HG03571 (cell line): ENCODE measurements around the gene CNTNAP5.

ENCODE experiments used
- ATAC-seq: cut with Tn5 transposase; IDR thresholded peaks from one replicate; pipeline ENCODE4 v1.9.1; 2021; ENCODE audit not compliant: unreplicated experiment

Gene CNTNAP5

DNA sequence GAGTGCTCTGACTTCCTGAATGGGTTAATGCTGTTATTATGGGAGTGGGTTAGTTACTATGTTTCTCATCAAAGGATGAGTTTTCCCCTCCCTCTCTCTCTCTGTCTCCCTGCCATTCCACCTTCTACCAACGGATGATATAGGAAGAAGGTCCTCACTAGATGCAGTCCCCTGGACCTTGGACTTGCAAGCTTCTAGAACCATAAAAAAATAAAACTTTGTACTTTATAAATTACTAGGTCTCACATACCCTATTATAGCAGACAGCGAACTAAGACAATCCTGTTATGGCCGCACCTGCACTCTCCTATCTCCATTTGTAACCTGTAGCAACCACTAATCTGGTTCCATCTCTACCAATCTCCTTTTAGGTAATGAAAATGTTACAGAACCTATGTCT is 564.9 kb downstream of the CNTNAP5 start:
- no peak for ATAC-seq

DNA sequence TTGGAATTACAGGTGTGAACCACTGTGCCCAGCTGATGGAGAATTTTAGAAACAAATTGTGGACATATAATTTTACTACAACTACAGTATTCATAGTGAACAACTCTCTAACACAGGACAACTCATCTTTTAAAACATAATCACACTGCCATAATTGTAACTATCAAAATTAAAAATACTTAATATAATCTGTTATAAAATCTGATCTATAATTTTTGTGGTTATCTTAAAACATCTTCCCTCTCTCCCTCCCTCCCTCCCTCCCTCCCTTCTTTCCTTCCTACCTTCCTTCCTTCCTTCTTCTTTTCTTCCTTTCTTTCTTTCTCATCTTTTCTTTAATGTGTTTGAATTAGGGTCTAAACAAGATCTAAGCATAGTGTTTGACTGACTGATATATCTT is 577.7 kb downstream of the CNTNAP5 start:
- ATAC-seq: no peak

- no peak for ATAC-seq
Observed at GRCh38 chr2:124604940-124605339, 579.9 kb downstream of the CNTNAP5 start.

DNA sequence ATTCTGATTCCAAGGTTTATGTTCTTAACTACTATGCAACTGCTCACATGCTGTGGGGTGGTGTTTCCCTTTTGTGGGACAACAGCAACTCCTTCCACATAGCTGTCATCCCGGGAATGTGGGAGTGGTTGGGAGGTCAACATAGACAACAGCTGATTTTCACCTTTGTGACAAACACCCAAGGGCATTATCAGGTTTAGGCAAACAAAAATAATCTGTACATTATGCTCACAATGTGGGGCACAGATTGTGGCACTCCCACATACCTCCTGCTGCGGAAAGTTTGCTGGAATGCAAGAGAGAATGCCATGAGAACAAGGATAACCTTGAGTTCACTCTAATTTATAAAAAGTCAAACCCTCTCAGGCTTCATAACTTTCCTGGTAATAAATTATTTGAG is 582.6 kb downstream of the CNTNAP5 start:
- no peak for ATAC-seq

GRCh38 chr2:124609667-124610066 is 584.6 kb downstream of the CNTNAP5 start:
- no peak for ATAC-seq

GRCh38 chr2:124610141-124610540 is 585.1 kb downstream of the CNTNAP5 start:
- no peak for ATAC-seq

DNA sequence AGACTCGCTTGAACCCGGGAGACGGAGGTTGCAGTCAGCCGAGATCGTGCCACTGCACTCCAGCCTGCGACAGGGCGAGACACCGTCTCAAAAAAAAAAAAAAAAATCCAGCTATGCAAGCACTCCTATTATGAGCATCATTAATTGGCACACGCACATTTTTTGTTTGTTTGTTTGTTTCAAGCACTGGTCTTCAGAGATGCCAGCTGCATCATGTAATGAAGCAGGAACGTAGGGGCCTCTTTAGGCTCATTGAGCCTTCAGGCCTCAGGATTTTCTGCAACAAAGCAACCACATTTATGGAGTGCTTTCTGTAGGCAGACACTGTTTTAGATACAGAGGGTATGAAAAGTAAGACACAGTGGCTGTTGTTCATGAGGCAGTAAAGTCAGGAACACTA is 585.8 kb downstream of the CNTNAP5 start:
- no peak for ATAC-seq

DNA sequence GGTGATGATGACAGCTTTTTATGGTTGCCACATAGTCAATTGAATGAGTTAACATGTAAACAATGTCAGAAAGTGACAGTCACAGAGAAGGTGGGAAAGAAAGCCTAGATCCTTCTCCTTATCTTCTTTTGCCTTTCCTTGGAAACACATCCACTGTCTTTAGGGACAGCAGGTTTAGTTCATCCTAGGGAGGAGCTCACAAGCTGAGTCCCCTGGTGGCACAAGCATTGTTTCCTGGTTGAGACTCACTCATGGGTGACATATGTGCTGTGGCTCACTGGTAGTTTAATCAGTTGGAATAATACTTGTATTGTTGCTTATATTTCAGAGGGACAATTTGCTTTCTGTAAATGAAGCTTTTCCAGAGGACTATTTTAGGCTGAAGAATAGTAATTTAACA is 598.5 kb downstream of the CNTNAP5 start:
- ATAC-seq: no peak

DNA sequence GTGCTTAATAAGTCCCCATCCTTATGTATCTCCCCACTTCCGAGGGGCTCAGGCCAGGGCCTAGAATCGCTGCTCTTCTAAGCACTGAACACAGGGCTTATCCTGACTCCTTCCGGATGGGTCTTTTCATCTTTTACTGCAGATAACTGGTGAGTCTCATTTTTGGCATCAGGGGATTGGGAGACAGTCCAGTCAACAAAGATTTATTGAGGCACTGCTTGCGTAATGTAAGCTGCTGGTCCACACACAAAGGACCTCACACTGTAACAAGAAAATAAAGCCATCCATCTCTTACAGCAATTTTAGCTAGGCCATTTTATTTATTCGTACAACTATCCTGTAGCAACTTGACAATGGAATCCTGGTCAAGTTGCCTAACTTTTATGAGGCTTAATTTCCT is 600.5 kb downstream of the CNTNAP5 start:
- ATAC-seq: no peak

- ATAC-seq: no peak
Observed at GRCh38 chr2:124626993-124627392, 601.9 kb downstream of the CNTNAP5 start.

DNA sequence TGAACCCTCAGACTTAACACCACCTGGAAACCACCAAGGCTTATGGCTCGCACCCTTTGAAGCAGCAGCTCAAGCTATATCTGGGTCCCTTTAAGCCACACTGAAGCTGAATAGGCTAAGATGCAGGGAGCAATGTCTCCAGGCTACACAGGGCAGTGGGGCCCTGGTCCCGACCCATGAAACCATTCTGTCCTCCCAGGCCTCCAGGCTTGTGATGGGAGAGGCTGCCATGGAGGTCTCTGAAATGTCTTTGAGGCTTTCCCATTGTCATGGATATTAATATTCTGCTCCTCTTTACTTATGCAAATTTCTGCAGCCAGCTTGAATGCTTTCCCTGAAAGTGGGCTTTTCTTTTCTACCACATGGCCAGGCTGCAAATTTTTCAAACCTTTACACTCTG is 608.7 kb downstream of the CNTNAP5 start:
- no peak for ATAC-seq

- no peak for ATAC-seq
Observed at GRCh38 chr2:124639524-124639923, 614.4 kb downstream of the CNTNAP5 start.

DNA sequence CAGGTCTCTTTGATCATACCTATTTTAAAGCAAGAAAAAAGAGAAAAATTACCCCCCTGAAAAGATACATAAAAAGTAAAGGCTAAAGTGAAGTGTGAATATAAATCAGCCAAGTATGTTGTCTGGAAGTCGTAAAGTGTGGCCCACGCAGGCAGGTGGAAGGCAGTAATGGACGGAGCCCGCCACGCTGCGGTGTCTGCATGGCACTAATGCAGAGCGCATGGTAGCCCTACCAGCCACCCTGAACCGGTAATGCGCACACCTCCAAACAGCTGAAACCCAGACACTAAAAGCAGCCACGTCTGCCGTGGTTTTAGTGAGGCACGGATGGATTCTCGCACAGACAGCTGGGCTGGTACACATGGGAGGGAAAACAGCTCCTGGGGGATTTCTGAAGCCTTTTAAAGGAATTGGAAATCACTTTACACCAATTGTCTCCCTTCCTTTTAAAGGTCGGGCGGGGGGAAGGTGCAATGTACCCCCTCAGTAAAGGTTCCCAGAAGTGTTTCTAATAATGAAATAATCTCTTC is 615.2 kb downstream of the CNTNAP5 start:
- no peak for ATAC-seq

- ATAC-seq: no peak
Observed at GRCh38 chr2:124646166-124646815, 621.2 kb downstream of the CNTNAP5 start.

GRCh38 chr2:124647245-124647644 is 622.2 kb downstream of the CNTNAP5 start:
- ATAC-seq: no peak

GRCh38 chr2:124647663-124648062 is 622.6 kb downstream of the CNTNAP5 start:
- no peak for ATAC-seq

DNA sequence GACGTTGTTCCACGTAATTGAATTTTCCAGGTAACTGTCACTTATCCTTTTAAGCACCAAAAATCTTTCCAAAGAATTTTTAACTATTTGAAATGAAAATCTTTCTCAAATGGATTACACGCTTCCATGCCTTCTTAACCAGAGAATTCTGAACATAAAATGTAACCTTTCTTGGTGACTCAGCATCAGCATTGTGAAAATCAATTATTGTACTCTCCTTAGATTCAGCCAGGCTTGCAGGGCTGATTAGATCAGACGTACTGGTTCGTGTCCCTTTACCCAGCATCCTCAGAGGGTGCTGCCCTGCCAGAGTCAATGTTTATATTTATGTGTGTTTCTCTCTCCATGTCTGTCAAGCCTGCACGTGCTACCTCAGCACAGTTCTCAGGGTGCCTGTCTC is 623.9 kb downstream of the CNTNAP5 start:
- ATAC-seq: no peak

DNA sequence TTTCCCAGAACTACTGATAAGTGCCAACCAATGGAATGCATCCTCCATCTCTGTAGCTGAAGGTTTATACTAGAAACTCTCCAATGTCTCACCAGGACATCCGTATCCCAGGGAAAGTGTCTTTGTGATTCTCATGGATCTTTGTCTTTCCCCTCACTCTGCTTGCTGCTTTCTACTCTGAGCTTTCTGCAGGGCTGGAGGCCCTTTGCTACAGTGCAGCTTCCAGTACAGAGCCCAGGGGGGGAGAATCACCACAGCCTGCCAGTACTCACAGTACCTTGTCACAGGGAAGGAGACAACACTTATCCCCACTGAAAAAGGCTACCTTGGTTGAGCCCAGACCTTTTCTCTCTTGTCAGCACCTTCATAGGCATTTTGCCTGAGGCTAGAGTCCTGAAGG is 627.0 kb downstream of the CNTNAP5 start:
- no peak for ATAC-seq

- ATAC-seq: no peak
Observed at GRCh38 chr2:124658373-124658772, 633.3 kb downstream of the CNTNAP5 start.

GRCh38 chr2:124661558-124661957 is 636.5 kb downstream of the CNTNAP5 start:
- no peak for ATAC-seq

- ATAC-seq: no peak
Observed at GRCh38 chr2:124662946-124663644, 638.0 kb downstream of the CNTNAP5 start.

DNA sequence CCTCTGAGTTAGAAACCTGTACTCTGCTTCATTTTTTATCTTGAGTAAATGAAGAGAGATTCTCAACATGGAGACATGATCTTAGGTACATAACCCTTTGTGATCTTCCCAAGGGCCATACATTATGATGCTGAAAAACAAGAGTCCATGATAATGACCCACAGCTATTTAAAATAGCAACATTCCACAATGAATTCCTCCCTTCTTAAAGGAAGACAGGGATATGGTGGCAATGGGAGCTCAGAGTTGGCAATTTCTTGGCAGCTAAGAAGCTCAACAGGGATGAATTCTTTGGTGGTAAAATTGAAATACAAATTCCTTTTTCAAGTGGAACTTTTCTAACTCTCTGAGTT is 638.5 kb downstream of the CNTNAP5 start:
- ATAC-seq: no peak

GRCh38 chr2:124664363-124664762 is 639.3 kb downstream of the CNTNAP5 start:
- ATAC-seq: no peak
